GM19463 (cell line): ENCODE measurements around the gene COMTD1.
"Not testable (repeated sequence)": the region's sequence is repeated elsewhere in the genome, so short reads cannot be mapped to it uniquely, and the experiment has no call there.

Source experiments
- ATAC-seq: cut with Tn5 transposase; IDR thresholded peaks from one replicate; pipeline ENCODE4 v1.9.1; 2021; ENCODE audit warnings: mild to moderate bottlenecking, moderate library complexity; ENCODE audit not compliant: unreplicated experiment

Gene COMTD1

DNA sequence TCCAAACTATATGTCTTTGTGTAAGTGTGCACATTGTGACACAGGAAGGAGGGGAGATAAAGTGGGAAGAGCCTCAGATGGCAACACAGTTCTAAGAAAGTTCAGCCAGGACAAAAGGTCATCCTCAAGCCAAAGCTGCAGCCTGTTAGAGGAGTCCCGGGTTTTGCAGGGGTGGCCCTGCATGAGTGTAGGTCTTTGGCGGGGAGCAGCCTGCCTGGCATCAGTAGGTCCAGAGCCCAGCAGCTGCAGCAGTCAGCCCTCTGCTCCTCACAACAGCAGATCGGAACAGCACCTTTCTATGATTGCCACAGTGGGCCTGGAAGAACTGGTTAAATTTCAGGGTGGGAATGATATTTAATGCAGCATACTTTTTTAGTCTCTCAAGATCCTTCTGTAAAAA lies 38.7 kb downstream of the COMTD1 start:
- no peak for ATAC-seq

DNA sequence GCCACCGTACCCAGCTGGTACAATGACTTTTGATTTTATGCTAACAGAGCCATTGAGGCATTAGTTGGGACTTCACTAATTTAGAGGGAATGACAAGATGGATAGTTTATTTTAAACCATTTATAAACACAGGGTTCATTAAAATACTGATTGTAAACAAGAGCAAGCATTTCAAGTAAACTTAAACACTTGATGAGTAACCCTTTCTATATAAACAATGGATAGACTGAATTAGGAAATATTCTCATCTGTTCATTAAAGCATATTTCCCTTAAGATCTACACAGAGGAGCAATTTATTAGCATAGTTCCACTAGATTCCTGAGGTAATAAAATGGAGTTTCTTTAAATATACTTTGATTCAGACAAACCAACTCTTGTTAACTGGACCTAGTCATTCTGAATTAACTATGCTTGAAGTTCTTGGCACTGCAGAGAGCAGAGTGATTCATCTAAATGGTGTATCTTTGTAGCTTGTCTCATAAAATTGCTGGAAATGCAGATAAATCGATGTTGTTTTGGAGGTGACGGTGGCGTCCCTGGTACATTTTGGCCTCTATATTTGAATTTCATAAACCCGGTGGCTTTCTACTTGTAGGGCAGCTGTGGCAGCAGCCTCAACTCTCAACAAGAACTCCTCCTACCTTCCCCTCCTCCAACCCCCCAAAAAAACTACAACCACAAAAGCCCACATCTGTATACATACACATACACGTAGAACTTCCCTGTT lies 40.6 kb downstream of the COMTD1 start:
- ATAC-seq, result no peak

DNA sequence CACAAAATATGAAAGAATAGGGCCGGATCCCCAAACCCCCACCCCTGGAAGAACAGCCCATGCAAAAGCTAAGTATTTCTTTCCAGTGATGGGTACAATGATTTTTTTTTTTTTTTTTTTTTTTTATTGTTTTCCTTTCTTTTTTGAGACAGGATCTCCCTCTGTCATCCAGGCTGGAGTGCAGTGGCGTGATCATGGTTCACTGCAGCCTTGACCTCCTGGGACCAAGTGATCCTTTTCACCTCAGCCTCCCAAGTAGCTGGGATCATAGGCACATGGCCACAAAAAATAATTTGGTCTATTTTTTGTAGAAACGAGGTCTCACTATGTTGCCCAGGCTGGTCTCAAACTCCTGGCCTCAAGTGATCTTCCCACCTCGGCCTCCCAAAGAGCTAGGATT lies 41.1 kb downstream of the COMTD1 start:
- not testable (repeated sequence) for ATAC-seq

DNA sequence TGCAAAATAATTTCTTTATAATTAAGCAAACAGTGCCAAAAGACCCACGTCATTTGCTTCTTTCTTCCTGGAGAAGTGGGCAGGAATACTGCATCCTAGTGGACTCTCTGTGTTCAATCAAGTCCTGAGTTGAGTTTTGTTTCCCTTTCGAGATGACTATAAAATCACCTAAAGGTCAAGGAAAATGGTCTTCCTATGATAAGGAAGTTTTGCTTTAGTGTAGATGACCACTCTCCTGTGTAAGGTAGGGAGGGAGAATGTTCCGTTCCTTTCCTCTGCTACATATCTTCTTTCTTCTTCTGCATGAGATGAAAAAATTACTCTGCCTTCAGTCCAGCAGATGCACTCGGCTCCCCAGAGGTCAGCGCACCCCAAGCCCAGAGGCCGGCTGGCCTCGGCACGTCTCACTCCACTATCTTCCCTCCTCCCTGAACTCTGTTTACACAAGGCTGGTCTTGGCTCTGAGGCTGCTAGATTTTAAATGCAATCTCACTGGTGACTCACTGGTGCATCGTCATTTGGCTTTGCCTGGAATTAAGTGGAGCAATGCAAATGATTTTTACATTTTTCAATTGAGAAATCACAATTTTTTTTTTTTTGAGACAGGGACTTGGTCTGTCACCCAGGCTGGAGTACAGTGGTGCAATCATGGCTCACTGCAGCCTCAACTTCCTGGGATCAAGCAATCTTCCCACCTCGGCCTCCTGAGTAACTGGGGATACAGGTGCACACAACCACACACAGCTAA lies 43.8 kb downstream of the COMTD1 start:
- ATAC-seq, result no peak

DNA sequence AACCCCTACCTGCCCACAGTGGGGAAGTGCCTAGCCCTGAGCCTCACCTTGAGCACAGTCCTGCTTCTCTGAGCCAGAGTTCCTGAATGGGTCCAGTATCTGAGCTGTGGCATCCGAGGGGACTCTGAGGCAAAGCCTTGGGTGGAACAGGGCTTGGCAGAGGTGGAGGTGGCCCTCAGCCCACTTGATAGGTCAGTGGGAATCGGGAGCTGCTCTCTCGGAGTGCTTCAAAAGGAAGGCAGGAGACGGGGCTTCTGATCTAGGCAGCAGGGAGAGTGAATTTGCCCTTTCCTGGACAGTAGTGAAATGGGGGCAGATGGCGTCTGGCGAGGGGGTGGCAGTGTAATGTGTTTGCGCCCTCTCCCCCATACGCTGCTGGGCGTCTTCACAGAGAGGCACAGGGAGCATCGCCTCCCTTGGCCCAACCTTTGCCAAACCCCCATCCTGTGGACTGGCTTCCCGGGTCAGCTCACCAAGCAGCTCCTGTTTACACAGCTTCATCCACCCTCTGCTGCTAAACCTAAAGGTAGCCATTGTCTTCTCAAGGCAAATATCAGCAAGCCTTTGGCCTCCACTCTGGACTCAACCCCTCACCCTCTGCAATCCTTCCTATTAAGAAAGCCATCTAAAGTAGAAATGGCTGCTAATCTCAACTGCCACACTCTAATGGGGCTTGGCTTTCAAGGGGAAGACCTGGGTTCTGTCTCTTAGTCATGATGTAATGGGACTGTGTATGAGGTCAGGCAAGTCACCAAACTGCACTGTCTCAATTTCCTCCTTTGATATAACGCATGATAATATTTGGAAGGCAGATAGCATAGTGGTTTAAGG lies 46.3 kb downstream of the COMTD1 start:
- ATAC-seq, result no peak

DNA sequence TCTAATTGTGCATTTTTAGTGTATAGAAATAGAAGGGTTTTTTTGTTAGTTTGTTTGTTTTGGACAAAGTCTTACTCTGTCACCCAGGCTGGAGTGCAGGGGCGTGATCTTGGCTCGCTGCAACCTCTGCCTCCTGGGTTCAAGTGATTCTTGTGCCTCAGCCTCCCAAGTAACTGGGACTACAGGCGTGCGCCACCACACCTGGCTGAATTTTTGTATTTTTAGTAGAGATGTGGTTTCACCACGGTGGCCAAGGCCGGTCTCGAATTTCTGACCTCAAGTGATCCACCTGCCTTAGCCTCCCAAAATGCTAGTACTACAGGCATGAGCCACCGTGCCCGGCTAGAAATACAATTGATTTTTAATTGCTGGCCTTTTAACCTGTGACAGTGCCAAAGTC lies 47.2 kb downstream of the COMTD1 start:
- ATAC-seq, result not testable (repeated sequence)

DNA sequence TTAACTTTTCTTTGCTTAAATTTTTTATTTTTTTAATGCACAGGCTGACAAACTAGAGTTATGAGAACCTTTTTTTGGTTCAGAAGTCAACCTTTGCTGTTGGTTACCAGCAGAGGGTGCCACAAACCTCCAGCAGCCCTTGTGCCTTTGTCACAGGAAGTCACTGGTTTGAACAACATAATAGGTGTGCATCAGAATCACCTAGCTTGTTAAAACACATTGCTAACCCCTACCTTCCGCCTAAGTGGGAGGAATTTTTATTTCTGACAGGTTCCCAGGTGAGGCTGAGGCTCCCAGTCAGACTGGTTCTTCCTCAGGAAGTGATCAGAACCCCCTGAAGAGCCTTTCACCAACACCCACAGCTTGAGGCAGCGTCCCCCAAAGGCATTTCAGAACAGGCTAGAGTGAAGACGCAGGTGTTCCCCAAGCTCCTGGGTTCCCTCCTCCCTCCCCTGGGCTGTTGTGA lies 47.8 kb downstream of the COMTD1 start:
- ATAC-seq, result no peak

DNA sequence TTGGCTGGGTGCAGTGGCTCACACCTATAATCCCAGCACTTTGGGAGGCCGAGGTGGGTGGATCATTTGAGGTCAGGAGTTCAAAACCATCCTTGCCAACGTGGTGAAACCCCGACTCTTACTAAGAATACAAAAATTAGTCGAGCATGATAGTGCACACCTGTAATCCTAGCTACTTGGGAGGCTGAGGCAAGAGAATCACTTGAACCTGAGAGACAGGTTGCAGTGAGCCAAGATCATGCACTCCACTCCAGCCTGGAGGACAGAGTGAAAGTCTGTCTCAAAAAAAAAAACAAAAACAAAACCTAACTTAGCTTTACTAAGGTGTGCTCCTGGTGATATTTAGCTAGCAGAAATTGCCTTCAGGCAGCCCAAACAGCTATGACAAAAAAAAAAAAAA lies 49.4 kb downstream of the COMTD1 start:
- ATAC-seq, result no peak
